HUES6 (cell line): ENCODE measurements around the gene RPL21.
"Not testable (repeated sequence)": the region's sequence is repeated elsewhere in the genome, so short reads cannot be mapped to it uniquely, and the experiment has no call there.

ENCODE experiments used
- H3K27ac ChIP-seq: 2 replicates; pipeline ENCODE4 v1.7.0; 2013; ENCODE audit warnings: low read depth, mild to moderate bottlenecking, low read length, inconsistent platforms
- H3K27me3 ChIP-seq: 2 replicates; pipeline ENCODE4 v1.6.1; 2013; ENCODE audit warnings: low read length; ENCODE audit not compliant: control insufficient read depth, insufficient read depth
- H3K36me3 ChIP-seq: 2 replicates; pipeline ENCODE4 v1.6.1; 2013; ENCODE audit warnings: low read length; ENCODE audit not compliant: control insufficient read depth, insufficient read depth
- H3K4me1 ChIP-seq: 2 replicates; pipeline ENCODE4 v1.6.1; 2013; ENCODE audit warnings: low read length; ENCODE audit not compliant: control insufficient read depth, insufficient read depth
- H3K4me3 ChIP-seq: 2 replicates; pipeline ENCODE4 v1.5.1; 2013; ENCODE audit warnings: low read depth, low read length
- H3K9ac ChIP-seq: one replicate; pipeline ENCODE4 v1.6.1; 2013; ENCODE audit warnings: mild to moderate bottlenecking, low read length
- H3K9me3 ChIP-seq: 2 replicates; pipeline ENCODE4 v1.6.1; 2013; ENCODE audit warnings: low read depth, low read length; ENCODE audit not compliant: control insufficient read depth, insufficient read depth

The RPL21 gene

DNA sequence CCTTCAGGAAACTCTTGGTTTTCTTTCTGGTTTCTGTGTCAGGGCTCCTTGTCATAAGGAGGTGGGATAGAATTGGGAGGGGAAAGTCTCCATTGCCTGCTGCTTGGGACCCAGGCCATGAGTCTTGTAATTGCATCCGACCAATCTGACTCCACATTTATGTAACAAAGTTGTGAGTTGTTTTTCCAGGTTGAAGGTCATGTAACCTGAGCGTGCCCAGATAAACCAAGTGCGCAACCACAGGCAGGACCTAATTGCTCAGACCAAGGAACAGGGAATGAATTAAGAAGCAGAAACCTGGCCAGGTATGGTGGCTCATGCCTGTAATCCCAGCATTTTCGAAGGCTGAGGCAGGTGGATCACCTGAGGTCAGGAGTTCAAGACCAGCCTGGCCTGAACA is 37.0 kb downstream of the RPL21 start:
- no peak overlapping the region for H3K9ac ChIP-seq
- no peaks in the 10 kb centered on the region for H3K9me3 ChIP-seq
- H3K4me1 ChIP-seq, result no peaks in the 10 kb centered on the region
- H3K4me3 ChIP-seq, result no peak overlapping the region
- H3K27me3 ChIP-seq, result no peaks in the 10 kb centered on the region
- no peaks in the 10 kb centered on the region for H3K36me3 ChIP-seq
- H3K27ac ChIP-seq, result no peak overlapping the region

DNA sequence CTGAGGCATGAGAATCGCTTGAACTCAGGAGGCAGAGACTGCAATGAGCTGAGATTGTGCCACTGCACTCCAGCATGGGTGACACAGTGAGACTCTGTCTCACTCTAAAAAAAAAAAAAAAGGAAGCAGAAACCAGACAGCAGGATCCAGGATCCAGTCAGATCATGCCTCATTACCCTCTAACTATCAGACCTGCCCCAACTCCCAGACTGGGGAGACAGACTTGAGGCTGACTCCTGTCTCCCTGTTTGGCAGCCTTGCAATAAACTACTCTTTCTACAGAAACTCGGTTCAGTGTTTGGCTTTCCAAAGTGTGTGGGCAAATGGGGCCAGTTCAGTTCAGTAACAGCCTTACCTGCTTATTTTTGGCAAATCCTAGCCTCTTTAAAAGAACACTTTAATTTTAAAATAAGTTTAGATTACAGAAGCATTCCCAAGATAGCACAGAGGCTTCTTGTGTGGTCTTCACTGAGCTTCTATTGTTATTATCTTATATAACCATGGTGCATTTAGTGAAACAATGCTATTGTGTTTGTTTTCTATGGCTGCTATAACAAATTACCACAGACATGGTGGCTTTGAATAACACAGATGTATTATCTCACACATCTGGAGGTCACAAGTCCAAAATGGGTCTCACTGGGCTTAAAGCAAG is 37.8 kb downstream of the RPL21 start:
- Histone ChIP-seq H3K36me3 (no peaks in the 10 kb centered on the region), H3K4me3 (no peak overlapping the region), H3K4me1 (no peaks in the 10 kb centered on the region), H3K9ac (no peak overlapping the region), H3K9me3 (no peaks in the 10 kb centered on the region), H3K27ac (no peak overlapping the region), H3K27me3 (no peaks in the 10 kb centered on the region)

- no peaks in the 10 kb centered on the region for H3K36me3 ChIP-seq
- H3K27ac ChIP-seq, result no peak overlapping the region
- no peaks in the 10 kb centered on the region for H3K27me3 ChIP-seq
- no peak overlapping the region for H3K9ac ChIP-seq
- no peak overlapping the region for H3K4me3 ChIP-seq
- no peaks in the 10 kb centered on the region for H3K9me3 ChIP-seq
- no peaks in the 10 kb centered on the region for H3K4me1 ChIP-seq
Measured at GRCh38 chr13:27290715-27291114, 39.4 kb downstream of the RPL21 start.

DNA sequence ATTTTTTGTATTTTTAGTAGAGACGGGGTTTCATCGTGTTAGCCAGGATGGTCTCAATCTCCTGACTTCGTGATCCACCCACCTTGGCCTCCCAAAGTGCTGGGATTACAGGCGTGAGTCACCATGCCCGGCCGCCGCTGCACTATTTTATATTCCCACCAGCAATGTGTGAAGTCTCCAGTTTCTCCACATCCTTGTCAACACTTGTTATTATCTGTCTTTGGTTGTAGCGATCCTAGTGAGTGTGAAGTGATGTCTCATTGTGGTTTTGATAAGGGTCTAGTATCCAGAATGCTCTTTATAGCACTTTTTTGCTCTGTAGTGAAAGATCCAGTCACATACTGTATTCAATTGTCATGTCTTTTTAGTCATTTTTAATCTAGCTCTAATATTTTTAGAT is 40.6 kb downstream of the RPL21 start:
- H3K4me1 ChIP-seq, H3K4me3 ChIP-seq, H3K27me3 ChIP-seq, H3K27ac ChIP-seq, H3K9ac ChIP-seq, H3K36me3 ChIP-seq, H3K9me3 ChIP-seq: not testable (repeated sequence)

- Histone ChIP-seq H3K4me1 (no peaks in the 10 kb centered on the region), H3K9ac (no peak overlapping the region), H3K27me3 (no peaks in the 10 kb centered on the region), H3K36me3 (no peaks in the 10 kb centered on the region), H3K4me3 (no peak overlapping the region), H3K9me3 (no peaks in the 10 kb centered on the region), H3K27ac (no peak overlapping the region)
Measured at GRCh38 chr13:27293076-27293691, 41.8 kb downstream of the RPL21 start.

DNA sequence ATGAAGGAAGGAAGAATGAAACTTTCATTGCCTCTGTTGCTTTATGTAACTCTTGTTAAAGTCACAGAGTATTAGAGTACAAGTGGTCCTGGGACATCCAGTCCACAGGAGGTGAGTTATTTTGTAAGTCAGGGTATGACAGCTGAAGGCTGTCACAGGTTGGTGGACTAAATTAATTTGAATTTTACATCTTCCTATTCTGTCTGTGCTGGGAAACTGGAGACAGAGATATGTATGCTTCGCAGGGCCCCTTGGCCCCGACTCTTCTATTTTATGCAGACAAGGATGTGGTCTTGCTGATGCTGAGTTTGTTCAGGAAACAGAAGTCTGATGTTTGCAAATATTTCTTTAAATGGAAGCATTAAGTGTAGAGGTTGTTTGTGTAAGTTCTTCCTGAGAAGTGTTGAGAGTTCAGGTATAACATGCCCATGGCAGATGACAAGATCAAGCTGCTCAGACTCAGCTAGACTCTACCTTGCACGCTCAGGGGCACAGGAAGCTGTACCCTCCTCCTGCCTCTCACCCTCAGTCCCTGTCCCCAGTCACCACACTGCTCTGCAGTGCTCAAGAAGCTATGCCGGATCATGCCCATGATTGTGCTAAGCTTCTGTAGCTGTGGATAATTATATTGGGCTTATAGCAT is 42.6 kb downstream of the RPL21 start:
- Histone ChIP-seq H3K4me1 (no peaks in the 10 kb centered on the region), H3K4me3 (no peak overlapping the region), H3K27me3 (no peaks in the 10 kb centered on the region), H3K36me3 (no peaks in the 10 kb centered on the region), H3K9me3 (no peaks in the 10 kb centered on the region), H3K9ac (no peak overlapping the region), H3K27ac (no peak overlapping the region)

DNA sequence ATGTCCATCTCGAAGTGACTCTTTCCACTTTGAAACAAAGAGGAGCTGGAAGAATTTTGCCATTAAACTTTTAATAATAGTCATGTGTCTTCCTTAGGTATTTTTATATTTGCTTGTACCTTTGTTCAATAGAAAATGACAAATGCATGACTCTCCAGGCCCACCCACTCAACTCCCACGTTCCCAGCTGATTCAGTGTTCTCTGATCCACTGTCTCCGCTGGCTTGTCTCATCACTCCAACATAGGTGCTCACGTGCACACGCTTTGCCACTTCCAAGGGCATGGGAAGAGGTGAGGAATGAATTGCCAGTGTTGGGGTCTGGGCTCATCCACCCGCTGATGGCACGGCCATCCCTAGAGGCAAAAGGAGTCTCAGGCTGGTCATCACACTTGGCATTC is 43.7 kb downstream of the RPL21 start:
- Histone ChIP-seq H3K9me3 (no peaks in the 10 kb centered on the region), H3K27me3 (no peaks in the 10 kb centered on the region), H3K4me1 (no peaks in the 10 kb centered on the region), H3K36me3 (no peaks in the 10 kb centered on the region), H3K9ac (no peak overlapping the region), H3K4me3 (no peak overlapping the region), H3K27ac (no peak overlapping the region)

DNA sequence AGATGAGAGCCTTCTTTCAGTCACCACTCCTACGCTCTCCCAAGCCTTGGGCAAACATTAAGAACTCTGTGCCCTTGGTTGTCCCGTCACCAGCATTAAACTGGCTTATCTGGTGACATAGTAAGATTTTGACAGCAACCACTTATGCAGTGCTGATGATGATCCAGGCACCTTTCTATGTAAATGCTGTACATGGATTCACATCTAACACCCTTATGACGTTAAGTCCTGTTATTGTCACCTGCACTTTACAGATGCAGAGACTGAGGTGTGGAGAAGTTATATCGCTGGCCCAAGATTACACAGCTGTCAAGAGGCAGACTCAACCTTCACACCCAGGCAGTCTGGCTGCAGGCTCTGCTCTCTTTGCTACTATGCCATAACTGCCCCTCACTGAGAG is 44.3 kb downstream of the RPL21 start:
- H3K27ac ChIP-seq, result no peak overlapping the region
- no peaks in the 10 kb centered on the region for H3K27me3 ChIP-seq
- H3K9ac ChIP-seq, result no peak overlapping the region
- no peaks in the 10 kb centered on the region for H3K4me1 ChIP-seq
- no peaks in the 10 kb centered on the region for H3K9me3 ChIP-seq
- H3K36me3 ChIP-seq, result no peaks in the 10 kb centered on the region
- no peak overlapping the region for H3K4me3 ChIP-seq

DNA sequence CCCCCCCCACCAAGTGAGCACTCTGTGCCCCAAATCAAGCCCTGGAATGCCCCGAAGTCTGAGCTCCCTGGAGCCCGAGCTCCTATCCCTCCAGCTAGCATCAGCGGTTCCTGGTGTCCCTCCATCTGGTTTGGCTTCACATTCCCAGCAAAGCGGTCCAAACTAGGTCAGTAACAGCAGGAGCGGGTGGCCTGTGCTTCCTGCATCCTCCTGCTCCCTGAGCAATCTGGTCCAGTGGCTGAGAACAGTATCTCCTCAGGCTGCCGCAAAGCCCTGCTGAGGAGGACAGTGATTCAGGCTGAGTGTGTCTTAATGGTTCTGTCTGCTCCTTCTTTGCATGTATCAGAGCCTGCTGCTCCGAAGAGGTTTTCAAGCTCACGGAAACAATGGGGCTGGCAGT is 45.1 kb downstream of the RPL21 start:
- Histone ChIP-seq H3K4me1 (no peaks in the 10 kb centered on the region), H3K27ac (no peak overlapping the region), H3K4me3 (no peak overlapping the region), H3K36me3 (no peaks in the 10 kb centered on the region), H3K9ac (no peak overlapping the region), H3K27me3 (no peaks in the 10 kb centered on the region), H3K9me3 (no peaks in the 10 kb centered on the region)

- Histone ChIP-seq H3K4me1 (no peaks in the 10 kb centered on the region), H3K9me3 (no peaks in the 10 kb centered on the region), H3K27me3 (no peaks in the 10 kb centered on the region), H3K36me3 (no peaks in the 10 kb centered on the region), H3K27ac (no peak overlapping the region), H3K4me3 (no peak overlapping the region), H3K9ac (no peak overlapping the region)
Measured at GRCh38 chr13:27298849-27299248, 47.5 kb downstream of the RPL21 start.

DNA sequence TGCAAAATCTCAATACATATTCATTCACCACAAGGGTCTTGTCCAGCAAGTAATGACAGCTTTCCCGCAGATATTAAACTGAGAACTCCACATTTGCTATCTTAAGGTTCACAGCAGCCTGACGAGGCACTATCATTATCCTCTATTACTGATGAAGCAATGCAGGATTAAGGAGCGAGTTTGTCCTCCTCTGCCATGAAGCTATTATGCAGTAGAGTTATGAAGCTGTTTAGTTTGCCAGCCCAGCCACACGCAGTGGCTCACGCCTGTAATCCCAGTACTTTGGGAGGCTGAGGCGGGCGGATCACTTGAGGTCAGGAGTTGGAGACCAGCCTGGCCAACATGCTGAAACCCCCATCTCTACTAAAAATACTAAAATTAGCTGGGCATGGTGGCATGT is 49.0 kb downstream of the RPL21 start:
- H3K27ac ChIP-seq, H3K9me3 ChIP-seq, H3K36me3 ChIP-seq, H3K4me1 ChIP-seq, H3K27me3 ChIP-seq, H3K4me3 ChIP-seq, H3K9ac ChIP-seq: not testable (repeated sequence)
